PC-9 (cell line): Measurements from ENCODE around the gene RAB25. TPM values are rescaled to one million over a fixed set of nuclear protein-coding genes. Genes with fewer than 3 reads are reported as not detected.
"Not testable (repeated sequence)": the region's sequence is repeated elsewhere in the genome, so short reads cannot be mapped to it uniquely, and the experiment has no call there.

Experiments used
- BruUV-seq: library from RNA; stranded (reverse); fragments of 400-500 nt; replicated peaks from 2 replicates; lab custom pipeline; 2021; lab: Mats Ljungman, UMichigan
- CTCF ChIA-PET: fragments of 300-600 bp; sonication (Branson Sonifier 250); formaldehyde crosslinking; loops from one replicate; lab custom pipeline; 2022; ENCODE audit warnings: antibody characterized with exemption; lab: Charles Lee
- POLR2A ChIA-PET: fragments of 300-600 bp; sonication (Branson Sonifier 250); formaldehyde crosslinking; loops from one replicate; lab custom pipeline; 2022; ENCODE audit warnings: antibody characterized with exemption; ENCODE audit not compliant: unreplicated experiment; lab: Charles Lee
- DNase-seq, 2 experiments: peaks; one replicate each; pipeline versions ENCODE4 v3.0.0 to v3.0.0-alpha.2; 2015 to 2022; ENCODE audit warnings: mixed read lengths in 1 of 2
- H2AFZ ChIP-seq: fragments of 200-600 bp; sonication (generic); 2 replicates; pipeline ENCODE4 v1.8.1; 2017; ENCODE audit warnings: antibody characterized with exemption
- H3F3A ChIP-seq: fragments of 200-600 bp; sonication (generic); 2 replicates; pipeline ENCODE4 v1.8.1; 2017; ENCODE audit warnings: antibody characterized with exemption, mild to moderate bottlenecking, low read depth; ENCODE audit not compliant: insufficient read depth
- H3K27ac ChIP-seq: fragments of 200-600 bp; sonication (generic); 2 replicates; pipeline ENCODE4 v1.6.1; 2016; ENCODE audit warnings: mixed run types
- H3K27me3 ChIP-seq: fragments of 200-600 bp; sonication (generic); 2 replicates; pipeline ENCODE4 v1.6.1; 2016; ENCODE audit warnings: low read depth, mixed run types; ENCODE audit not compliant: insufficient read depth
- H3K36me3 ChIP-seq: fragments of 200-600 bp; sonication (generic); 2 replicates; pipeline ENCODE4 v1.6.1; 2016; ENCODE audit warnings: low read depth, mixed run types
- H3K4me1 ChIP-seq: fragments of 200-600 bp; sonication (generic); replicated peaks from 2 replicates; pipeline ENCODE4 v1.6.1; 2016; ENCODE audit warnings: mixed run types; ENCODE audit not compliant: insufficient read depth
- H3K4me2 ChIP-seq: fragments of 200-600 bp; sonication (generic); 2 replicates; pipeline ENCODE4 v1.6.1; 2017; ENCODE audit warnings: mixed run types
- H3K4me3 ChIP-seq: fragments of 200-600 bp; sonication (generic); 2 replicates; pipeline ENCODE4 v1.6.1; 2016; ENCODE audit warnings: mixed run types
- H3K79me2 ChIP-seq: fragments of 200-600 bp; sonication (generic); 2 replicates; pipeline ENCODE4 v1.6.1; 2017; ENCODE audit warnings: low read depth, mixed run types
- H3K9me2 ChIP-seq: fragments of 200-600 bp; sonication (generic); 2 replicates; pipeline ENCODE4 v1.8.1; 2017; ENCODE audit warnings: mild to moderate bottlenecking; ENCODE audit not compliant: insufficient read depth
- H3K9me3 ChIP-seq: fragments of 200-600 bp; sonication (generic); 2 replicates; pipeline ENCODE4 v1.8.1; 2016; ENCODE audit warnings: low read depth; ENCODE audit not compliant: insufficient read depth
- H4K20me1 ChIP-seq: fragments of 200-600 bp; sonication (generic); 2 replicates; pipeline ENCODE4 v1.8.1; 2017; ENCODE audit not compliant: insufficient read depth
- CTCF ChIP-seq: fragments of 200-600 bp; sonication (generic); conservative IDR thresholded peaks from 2 replicates; pipeline ENCODE4 v1.6.1; 2017; ENCODE audit warnings: mixed run types, antibody characterized with exemption, mild to moderate bottlenecking, moderate library complexity
- EZH2 ChIP-seq: fragments of 200-600 bp; sonication (generic); IDR thresholded peaks from 2 replicates; pipeline ENCODE4 v1.8.0; 2017; ENCODE audit warnings: antibody characterized with exemption, low read depth
- intact Hi-C: fragments of 100-400 bp; cut with micrococcal nuclease; formaldehyde crosslinking; loops from one replicate; pipeline ENCODE4 v1.10.0; 2022; ENCODE audit not compliant: unreplicated experiment
- total RNA-seq: library from RNA; stranded (reverse); gene quantifications from 2 replicates; pipeline ENCODE4 v1.2.3, GENCODE V29; 2021

The RAB25 gene
- total RNA-seq, 1 experiment from 2014 or later = 129 TPM

DNA sequence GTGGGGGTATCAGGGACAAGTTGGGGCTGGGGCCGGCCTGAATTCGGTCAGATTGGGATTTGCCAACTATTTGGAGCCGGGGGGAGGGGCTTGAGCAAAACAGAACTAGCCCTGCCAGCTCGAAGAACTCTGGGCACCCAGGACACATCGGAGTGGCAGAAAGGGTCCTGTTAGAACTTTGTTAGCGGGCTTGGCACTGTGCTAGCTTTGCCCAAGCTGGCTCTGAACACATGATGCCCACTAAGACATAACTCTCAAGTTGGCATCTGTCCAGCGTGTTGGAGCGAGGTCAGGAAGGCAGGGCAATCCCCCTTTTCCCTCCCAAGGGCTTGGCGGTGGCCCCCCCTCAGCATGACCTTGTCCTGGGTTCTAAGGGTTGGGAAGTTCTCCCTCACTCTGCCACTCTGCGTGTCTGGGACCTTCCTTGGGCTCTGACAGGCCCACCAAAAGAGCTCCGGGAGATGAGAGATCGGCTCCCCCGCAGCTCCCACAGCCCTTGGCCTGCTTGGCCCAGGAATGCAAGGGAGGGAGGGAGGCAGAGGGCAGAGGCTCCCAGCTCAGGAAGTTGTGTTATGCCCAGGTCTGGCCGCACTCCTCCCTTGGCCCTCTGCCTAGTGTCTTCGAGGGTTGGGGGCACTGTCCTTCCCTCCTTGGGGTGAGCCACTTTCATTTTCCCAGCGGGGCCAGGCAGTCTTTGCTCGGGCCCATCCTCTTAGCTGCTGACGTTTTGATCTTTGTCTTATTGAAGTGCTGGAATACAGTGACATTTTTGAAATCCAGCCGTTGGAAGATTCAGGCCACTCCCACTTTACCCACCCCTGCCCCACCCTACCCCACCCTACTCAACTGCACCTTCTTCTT, 54.8 kb downstream of the RAB25 start:
- Histone ChIP-seq H3K9me2 (no peaks in the 10 kb centered on the region), H3K27me3 (no peaks in the 10 kb centered on the region), H3K4me2 (peak overlapping the region; percentile 99), H3K79me2 (peaks cover 62% of the 10 kb centered on the region), H3K4me1 (peaks cover 69% of the 10 kb centered on the region), H3K27ac (peak overlapping the region; percentile 69), H2AFZ (no peak overlapping the region), H3F3A (peaks cover 39% of the 10 kb centered on the region), H3K9me3 (no peaks in the 10 kb centered on the region), H3K36me3 (peaks cover 16% of the 10 kb centered on the region; the same call in 1 of the 2 replicates), H3K4me3 (peak overlapping the region; percentile 100), H4K20me1 (peaks cover 51% of the 10 kb centered on the region)
- TF ChIP-seq CTCF = no peak
- no peak for TF ChIP-seq EZH2
- POLR2A ChIA-PET = interaction anchor here (0.5 to 2.9 kb wide), 6 partner anchors 11 to 307 kb away, joined by 4 to 21 read pairs (median 7); no protein-coding TSS in a partner anchor
- TSS peak; percentile 45 for BruUV-seq
- peak; percentile 56 to 66 for DNase-seq
- CTCF ChIA-PET = interaction anchor here (0.5 to 0.6 kb wide), 2 partner anchors 12 to 109 kb away, joined by 7 to 8 read pairs; no protein-coding TSS in a partner anchor
- intact Hi-C loops = loop anchor here (2.0 kb wide), 1 partner anchor 15 kb away; no protein-coding TSS in a partner anchor

GRCh38 chr1:156116731-156117130, 55.8 kb downstream of the RAB25 start:
- CTCF ChIA-PET = interaction anchor here (0.7 to 0.8 kb wide), 2 partner anchors 10 to 12 kb away, joined by 5 to 11 read pairs; no protein-coding TSS in a partner anchor
- BruUV-seq = not testable (repeated sequence)

DNA sequence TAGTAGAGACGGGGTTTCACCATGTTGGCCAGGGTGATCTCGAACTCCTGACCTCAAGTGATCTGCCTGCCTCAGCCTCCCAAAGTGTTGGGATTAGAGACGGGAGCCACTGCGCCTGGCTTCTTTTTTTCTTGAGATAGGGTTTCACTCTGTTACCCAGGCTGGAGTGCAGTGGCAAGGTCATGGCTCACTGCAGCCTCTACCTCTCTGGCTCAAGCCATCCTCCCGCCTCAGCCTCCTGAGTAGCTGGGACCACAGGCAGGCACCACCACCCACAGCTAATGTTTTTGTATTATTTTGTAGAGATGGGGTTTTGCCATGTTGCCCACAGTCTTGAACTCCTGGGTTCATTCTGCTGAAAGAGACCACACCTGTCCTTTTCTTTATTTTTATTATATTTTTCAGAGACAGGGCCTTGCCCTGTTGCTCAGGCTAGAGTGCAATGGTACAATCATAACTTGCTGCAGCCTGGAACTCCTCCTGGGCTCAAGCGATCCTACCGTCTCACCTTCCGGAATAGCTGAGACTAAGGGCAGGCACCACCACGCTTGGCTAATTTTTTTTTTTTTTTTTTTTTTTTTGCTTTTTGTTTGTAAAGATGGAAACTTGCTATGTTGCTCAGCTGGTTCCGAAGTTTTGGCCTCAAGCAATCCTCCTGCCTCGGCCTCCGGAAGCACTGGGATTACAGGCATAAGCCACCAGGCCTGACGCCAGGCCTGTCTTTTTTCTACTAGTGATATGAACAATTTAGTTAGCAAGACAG, 56.6 kb downstream of the RAB25 start:
- ChIA-PET CTCF (interaction anchor here (0.7 to 0.8 kb wide), 2 partner anchors 9 to 11 kb away, joined by 5 to 11 read pairs; no protein-coding TSS in a partner anchor), POLR2A (no interaction called here)
- no peak for TF ChIP-seq EZH2
- no peak for TF ChIP-seq CTCF
- peak in 1 of 2 experiments; percentile 55 for DNase-seq
- no TSS peak for BruUV-seq
- no peaks in the 10 kb centered on the region for H3K27me3 ChIP-seq
- no peaks in the 10 kb centered on the region for H3K9me3 ChIP-seq
- intact Hi-C loops = no loop called here
- H2AFZ ChIP-seq = no peak overlapping the region
- H3K9me2 ChIP-seq = no peaks in the 10 kb centered on the region
- H4K20me1 ChIP-seq = peaks cover 51% of the 10 kb centered on the region
- H3K36me3 ChIP-seq = peaks cover 16% of the 10 kb centered on the region; the same call in 1 of the 2 replicates
- H3K27ac ChIP-seq = peak overlapping the region; percentile 51
- H3K4me1 ChIP-seq = peaks cover 75% of the 10 kb centered on the region
- H3K4me2 ChIP-seq = peak overlapping the region; percentile 99
- peak overlapping the region; percentile 100 for H3K4me3 ChIP-seq
- H3F3A ChIP-seq = peaks cover 57% of the 10 kb centered on the region
- peaks cover 80% of the 10 kb centered on the region for H3K79me2 ChIP-seq

More at GRCh38 chr1:156116731-156117130, 55.8 kb downstream of the RAB25 start:
- H3K4me3 ChIP-seq = peak overlapping the region; percentile 100
- H3K9me3 ChIP-seq, intact Hi-C loops, H3K27me3 ChIP-seq, DNase-seq, H3K9me2 ChIP-seq, H2AFZ ChIP-seq: not testable (repeated sequence)
- H3K79me2 ChIP-seq = peaks cover 72% of the 10 kb centered on the region
- POLR2A ChIA-PET = interaction anchor here (2.9 kb wide), 1 partner anchor 10 kb away, joined by 21 read pairs; no protein-coding TSS in a partner anchor
- peaks cover 49% of the 10 kb centered on the region for H3F3A ChIP-seq
- H3K36me3 ChIP-seq = peaks cover 16% of the 10 kb centered on the region; the same call in 1 of the 2 replicates
- H3K4me1 ChIP-seq = peaks cover 75% of the 10 kb centered on the region
- H3K4me2 ChIP-seq = peak overlapping the region; percentile 99
- peaks cover 51% of the 10 kb centered on the region for H4K20me1 ChIP-seq
- H3K27ac ChIP-seq = peak overlapping the region; percentile 69
